Measurements from ENCODE around the gene MDN1.
"Not testable (repeated sequence)": the region's sequence is repeated elsewhere in the genome, so short reads cannot be mapped to it uniquely, and the experiment has no call there.

The MDN1 gene

DNA sequence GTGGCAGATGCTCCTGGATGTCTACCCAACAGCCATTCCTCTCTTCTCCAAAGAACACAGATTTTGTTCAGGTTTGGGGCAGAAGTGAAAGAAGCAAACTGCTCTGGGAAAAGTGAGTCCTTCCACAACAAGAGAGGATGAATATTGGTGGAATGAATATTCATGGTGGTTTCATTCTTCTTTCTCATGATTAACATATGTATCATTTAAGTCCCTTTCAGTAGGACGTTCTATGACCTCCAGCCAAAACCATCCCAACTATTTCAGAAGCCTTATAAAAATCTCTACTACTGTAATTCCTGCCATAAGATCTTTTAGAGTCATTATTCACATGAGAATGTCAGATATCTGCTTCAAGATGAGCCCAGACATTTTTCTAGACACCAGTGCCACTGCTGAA lies 44.4 kb downstream of the MDN1 start:
- in situ Hi-C loops (cut with MboI; ENCODE audit: low sequenced_read_pairs) = no loop called here

- in situ Hi-C loops (cut with MboI; ENCODE audit: low sequenced_read_pairs) = no loop called here
These were observed 50.0 kb downstream of the MDN1 start for GRCh38 chr6:89769572-89769971.

- in situ Hi-C loops (cut with MboI; ENCODE audit: low sequenced_read_pairs) = no loop called here
These were observed 51.3 kb downstream of the MDN1 start for GRCh38 chr6:89768324-89768723.

- in situ Hi-C loops (cut with MboI; ENCODE audit: low sequenced_read_pairs) = no loop called here
These were observed 56.0 kb downstream of the MDN1 start for GRCh38 chr6:89763550-89763949.

DNA sequence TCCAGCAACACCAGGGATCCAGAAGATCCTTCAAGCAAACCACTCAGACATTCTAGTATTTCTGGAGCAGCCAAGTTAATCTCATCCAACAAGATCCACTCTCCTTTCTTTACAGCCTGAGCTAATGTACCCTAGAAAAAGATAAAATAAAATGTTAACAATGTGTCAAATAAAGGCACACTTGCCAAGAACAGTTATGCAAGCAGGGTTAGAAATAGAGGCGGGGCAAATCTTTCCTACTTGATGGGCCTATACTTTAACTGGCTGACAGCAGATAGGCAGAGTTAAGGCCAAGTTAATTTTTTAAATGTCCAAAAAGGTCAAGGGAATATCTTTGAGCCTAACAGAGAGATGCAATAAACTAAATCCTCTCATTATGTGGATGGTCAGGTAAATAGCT lies 60.8 kb downstream of the MDN1 start:
- in situ Hi-C loops (cut with MboI; ENCODE audit: low sequenced_read_pairs) = no loop called here

DNA sequence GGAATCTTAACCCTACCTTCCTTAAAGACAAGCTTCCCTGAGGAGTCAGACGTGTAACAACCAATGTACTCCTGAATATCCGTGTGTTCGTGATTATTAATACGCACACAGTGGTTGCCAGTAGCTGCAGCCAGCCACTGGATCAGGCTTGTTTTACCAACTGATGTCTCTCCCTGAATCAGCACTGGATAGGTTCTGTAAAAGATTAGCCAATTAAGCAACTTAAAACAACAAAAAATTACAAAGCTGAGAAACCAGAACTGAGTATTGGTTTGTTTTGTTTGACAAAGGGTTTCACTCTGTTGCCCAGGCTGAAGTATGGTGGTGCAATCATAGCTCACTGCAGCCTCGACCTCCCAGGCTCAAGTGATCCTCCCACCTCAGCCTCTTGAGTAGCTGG lies 69.3 kb downstream of the MDN1 start:
- in situ Hi-C loops (cut with MboI; ENCODE audit: low sequenced_read_pairs) = no loop called here

GRCh38 chr6:89749918-89750317 lies 69.7 kb downstream of the MDN1 start:
- in situ Hi-C loops (cut with MboI; ENCODE audit: low sequenced_read_pairs) = no loop called here

DNA sequence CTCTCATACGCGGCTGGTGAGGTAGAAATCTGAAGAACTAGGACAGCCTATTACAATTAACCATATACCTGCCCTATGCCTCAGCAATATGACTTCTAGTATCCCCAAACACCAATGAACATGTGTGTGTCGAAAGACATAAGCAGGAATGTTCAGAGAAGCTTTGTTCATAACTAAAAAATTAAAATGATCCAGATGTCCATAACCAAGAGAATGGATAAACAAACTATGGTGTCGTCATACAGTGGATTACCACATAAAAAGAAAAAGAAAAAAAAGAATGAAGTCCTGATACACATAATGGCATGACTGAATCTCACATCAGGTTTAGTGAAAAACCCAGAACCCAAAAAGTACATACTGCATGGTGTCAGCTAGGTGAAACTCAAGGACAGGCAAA lies 73.9 kb downstream of the MDN1 start:
- in situ Hi-C loops (cut with MboI; ENCODE audit: low sequenced_read_pairs) = no loop called here

DNA sequence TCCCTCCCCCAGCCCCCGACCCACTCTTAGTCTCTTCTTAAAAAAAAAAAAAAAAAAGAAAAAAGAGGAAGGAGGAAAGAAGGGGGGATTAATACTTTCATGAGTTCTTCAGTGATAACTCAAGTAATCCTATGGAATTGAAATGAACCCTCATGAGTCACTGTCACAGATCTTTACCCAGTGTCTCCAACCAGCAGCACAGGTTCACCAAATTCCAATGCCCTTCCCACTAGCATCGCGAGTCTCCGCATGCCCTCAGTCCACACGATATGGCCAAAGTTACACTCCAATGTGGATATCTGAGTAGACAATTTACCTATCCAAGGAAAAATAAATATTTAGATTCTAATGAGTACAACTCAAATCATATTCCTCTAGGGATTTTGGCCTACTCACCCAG lies 74.5 kb downstream of the MDN1 start:
- in situ Hi-C loops (cut with MboI; ENCODE audit: low sequenced_read_pairs) = no loop called here

DNA sequence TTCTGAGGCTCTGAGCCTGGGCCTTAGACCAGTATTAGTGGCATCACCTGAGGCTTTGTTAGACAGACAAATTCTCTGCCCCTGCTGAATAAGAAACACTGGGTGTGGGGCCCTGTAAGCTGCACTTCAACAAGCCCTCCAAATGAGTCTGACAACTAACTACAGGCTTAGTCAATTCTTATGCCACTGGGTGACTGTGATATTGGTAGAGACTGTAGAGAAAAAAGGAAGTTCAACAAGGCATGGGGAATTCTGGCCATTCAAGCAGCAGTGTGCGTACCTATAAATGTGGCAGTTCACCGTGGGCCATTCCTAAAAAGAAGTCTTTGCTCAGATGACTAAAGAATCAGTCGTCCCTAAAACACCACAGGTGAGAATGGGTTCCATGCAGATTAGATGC lies 82.7 kb downstream of the MDN1 start:
- in situ Hi-C loops (cut with MboI; ENCODE audit: low sequenced_read_pairs) = no loop called here

DNA sequence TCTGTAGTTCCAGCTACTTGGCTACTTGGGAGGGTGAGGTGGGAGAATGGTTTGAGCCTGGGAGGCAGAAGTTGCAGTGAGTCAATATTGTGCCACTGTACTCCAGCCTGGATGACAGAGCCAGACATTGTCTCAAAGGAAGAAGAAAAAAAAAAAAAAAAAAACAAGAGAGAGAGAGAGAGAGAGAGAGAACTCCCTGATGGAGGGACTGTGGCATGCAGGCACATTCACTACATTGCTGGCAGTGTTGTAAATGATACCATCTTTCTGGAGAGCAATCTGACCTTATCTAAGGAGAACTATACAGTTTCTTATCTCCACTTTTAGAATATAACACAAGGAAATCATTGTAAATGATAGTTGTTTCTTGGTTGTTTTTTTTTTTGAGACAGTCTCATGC lies 85.1 kb downstream of the MDN1 start:
- in situ Hi-C loops (cut with MboI; ENCODE audit: low sequenced_read_pairs) = no loop called here

- in situ Hi-C loops (cut with MboI; ENCODE audit: low sequenced_read_pairs) = no loop called here
These were observed 87.5 kb downstream of the MDN1 start for GRCh38 chr6:89731924-89732567.

GRCh38 chr6:89731262-89731661 lies 88.3 kb downstream of the MDN1 start:
- in situ Hi-C loops (cut with MboI; ENCODE audit: low sequenced_read_pairs) = not testable (repeated sequence)

- in situ Hi-C loops (cut with MboI; ENCODE audit: low sequenced_read_pairs) = no loop called here
These were observed 89.8 kb downstream of the MDN1 start for GRCh38 chr6:89729818-89730217.

- in situ Hi-C loops (cut with MboI; ENCODE audit: low sequenced_read_pairs) = no loop called here
These were observed 92.1 kb downstream of the MDN1 start for GRCh38 chr6:89727501-89727900.

DNA sequence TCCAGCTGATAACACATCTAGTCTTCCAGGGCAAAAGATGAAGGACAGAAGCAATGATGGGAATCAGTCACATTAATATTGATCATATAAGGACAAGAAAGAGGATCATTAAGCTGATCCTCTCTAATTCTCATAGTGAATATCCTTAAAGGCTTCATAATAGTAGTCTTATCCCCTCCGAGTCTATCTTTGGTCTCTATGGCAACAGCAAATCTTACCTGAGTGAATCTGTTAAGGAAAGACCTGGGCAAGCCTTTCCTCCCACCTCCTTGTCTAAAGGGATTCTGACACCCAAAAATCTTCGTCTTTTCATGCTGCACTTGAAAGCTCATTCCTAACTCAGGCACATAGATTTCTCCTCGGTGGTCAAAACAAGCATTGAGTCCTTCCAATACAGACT lies 94.6 kb downstream of the MDN1 start:
- in situ Hi-C loops (cut with MboI; ENCODE audit: low sequenced_read_pairs) = no loop called here

DNA sequence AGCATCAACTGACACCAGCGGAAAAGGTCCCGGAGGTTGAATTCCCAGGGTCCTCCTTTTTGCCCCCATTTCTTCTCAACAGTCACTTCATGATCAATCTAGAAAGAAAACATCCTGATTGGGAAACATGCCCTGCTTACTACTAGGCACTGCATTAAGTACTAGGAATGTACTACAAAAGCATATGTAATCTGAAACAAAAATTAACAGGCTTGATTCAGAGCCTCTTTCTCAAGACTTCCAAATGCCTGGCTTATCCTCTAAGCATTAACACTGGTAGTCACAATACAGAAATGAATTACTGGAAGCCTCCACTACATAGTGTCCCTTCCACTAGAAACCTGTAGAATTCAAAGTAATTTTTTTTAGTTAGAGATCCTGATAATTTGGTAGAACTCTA lies 96.5 kb downstream of the MDN1 start:
- in situ Hi-C loops (cut with MboI; ENCODE audit: low sequenced_read_pairs) = no loop called here

GRCh38 chr6:89716532-89716931 lies 103.1 kb downstream of the MDN1 start:
- in situ Hi-C loops (cut with MboI; ENCODE audit: low sequenced_read_pairs) = no loop called here

GRCh38 chr6:89711801-89712200 lies 107.8 kb downstream of the MDN1 start:
- in situ Hi-C loops (cut with MboI; ENCODE audit: low sequenced_read_pairs) = no loop called here

DNA sequence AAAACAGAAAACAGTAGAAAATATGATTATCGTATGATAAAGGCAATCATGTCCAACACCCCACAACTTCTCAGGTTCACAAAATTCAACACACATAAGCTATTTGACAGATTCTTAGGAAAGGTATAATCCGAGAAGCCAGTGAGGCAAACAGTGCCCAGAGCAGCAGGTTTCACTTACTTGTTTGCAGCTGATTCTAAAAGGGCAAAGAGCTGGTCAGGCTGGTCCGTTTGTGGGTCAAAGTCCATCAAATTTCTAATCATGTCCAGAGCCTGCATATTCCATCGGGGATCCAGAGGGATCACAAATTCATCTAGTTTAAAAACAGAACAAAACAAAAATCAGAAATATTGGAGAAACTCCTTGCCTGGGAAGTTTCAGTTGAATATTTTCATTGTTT lies 111.3 kb downstream of the MDN1 start:
- in situ Hi-C loops (cut with MboI; ENCODE audit: low sequenced_read_pairs) = no loop called here

DNA sequence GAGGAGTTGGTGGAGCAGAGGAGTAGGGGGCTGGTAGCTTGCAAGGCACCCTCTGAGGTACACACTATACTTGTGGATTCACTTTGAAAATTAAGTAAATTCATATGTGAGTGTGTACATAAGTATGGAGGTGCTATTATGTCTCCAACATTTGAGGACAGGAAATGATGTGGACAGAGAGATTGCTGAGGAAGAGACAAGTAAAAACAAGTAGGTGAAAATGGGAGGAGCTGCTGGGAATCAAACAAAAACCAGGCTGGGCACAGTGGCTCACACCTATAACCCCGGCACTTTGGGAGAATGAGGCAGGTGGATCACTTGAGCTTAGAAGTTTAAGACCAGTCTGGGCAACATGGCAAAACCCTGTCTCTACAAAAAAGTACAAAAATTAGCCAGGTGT lies 111.8 kb downstream of the MDN1 start:
- in situ Hi-C loops (cut with MboI; ENCODE audit: low sequenced_read_pairs) = no loop called here

DNA sequence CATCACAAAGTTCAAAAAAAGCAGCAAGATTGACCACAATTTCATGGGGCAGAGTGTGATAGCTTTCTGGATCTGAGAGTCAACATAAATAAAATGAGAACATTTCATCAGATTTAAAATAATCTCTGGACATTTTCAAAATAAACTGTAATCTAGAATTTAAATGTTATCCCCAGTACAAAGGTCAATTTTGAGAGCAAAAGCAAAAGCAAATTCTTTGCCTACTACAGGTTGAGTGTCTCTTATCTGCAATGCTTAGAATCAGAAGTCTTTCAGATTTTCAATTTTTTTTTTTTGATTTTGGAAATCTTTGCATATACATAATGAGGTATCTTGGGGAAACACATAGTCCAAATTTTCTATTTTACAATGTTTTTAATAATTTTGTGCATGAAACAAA lies 113.5 kb downstream of the MDN1 start:
- in situ Hi-C loops (cut with MboI; ENCODE audit: low sequenced_read_pairs) = no loop called here

- in situ Hi-C loops (cut with MboI; ENCODE audit: low sequenced_read_pairs) = no loop called here
These were observed 116.3 kb downstream of the MDN1 start for GRCh38 chr6:89703292-89703691.

DNA sequence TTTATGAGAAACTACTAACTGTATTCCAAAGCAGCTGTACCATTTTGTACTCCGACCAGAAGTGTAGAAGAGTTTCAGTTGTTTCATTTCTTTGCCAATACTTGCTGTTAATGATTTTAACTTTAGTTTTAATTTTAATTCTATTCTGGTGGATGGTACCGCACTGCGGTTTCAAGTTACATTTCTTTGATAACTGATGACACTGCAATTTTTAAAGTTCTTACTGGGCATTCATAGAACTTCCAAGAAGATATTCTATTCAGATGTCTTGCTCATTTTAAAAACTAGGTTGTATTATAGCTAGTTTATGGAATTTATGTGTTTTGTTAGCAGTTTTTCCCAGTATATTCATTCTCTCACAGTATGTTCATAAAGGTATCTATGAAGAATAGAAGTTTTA lies 117.2 kb downstream of the MDN1 start:
- in situ Hi-C loops (cut with MboI; ENCODE audit: low sequenced_read_pairs) = no loop called here

All from HL-60/S4 treated with phorbol 12-myristate 13-acetate at 8.2 ng/mL for 4 days and 3 days (cell line).